Measurements from ENCODE around the gene GLRB.
"Not testable (repeated sequence)": the region's sequence is repeated elsewhere in the genome, so short reads cannot be mapped to it uniquely, and the experiment has no call there.

The GLRB gene

GRCh38 chr4:157141976-157142375, 66.0 kb downstream of the GLRB start:
- no peak for DNase-seq

- DNase-seq, result peak in 1 of 3 donors; percentile 15
These were observed 67.4 kb downstream of the GLRB start for GRCh38 chr4:157143369-157143768.

- no peak for DNase-seq
These were observed 75.8 kb downstream of the GLRB start for GRCh38 chr4:157151711-157152110.

- no peak for DNase-seq
These were observed 90.1 kb downstream of the GLRB start for GRCh38 chr4:157165935-157166610.

GRCh38 chr4:157170321-157170720, 94.4 kb downstream of the GLRB start:
- no peak for DNase-seq

GRCh38 chr4:157172011-157172410, 96.1 kb downstream of the GLRB start:
- DNase-seq, result no peak

- not testable (repeated sequence) for DNase-seq
These were observed 104.3 kb downstream of the GLRB start for GRCh38 chr4:157180268-157180667.

- no peak for DNase-seq
These were observed 108.3 kb downstream of the GLRB start for GRCh38 chr4:157184300-157184699.

- no peak for DNase-seq
These were observed 109.4 kb downstream of the GLRB start for GRCh38 chr4:157185363-157185762.

GRCh38 chr4:157195374-157195773, 119.4 kb downstream of the GLRB start:
- no peak for DNase-seq

- DNase-seq, result no peak
These were observed 120.1 kb downstream of the GLRB start for GRCh38 chr4:157196046-157196445.

GRCh38 chr4:157204634-157205244, 128.8 kb downstream of the GLRB start:
- peak; percentile 59 to 72 (median 68) for DNase-seq

GRCh38 chr4:157217708-157218107, 141.8 kb downstream of the GLRB start:
- DNase-seq, result peak; percentile 28 to 51 (median 49)

GRCh38 chr4:157219711-157220370, 143.9 kb downstream of the GLRB start:
- DNase-seq, result no peak

- DNase-seq, result peak; percentile 45 to 77 (median 55)
These were observed 144.5 kb downstream of the GLRB start, which contains the start of gene GRIA2 for GRCh38 chr4:157220371-157220881. Gene GRIA2, plus strand, starts transcription at chr4:157220728. Its CDS starts 315 bp downstream, at chr4:157221043.

- no peak for DNase-seq
These were observed 145.5 kb downstream of the GLRB start for GRCh38 chr4:157221426-157221894.

Data from suppressor macrophage treated with lipopolysaccharide for 1 hour (primary cell).